GM12872 (cell line): Measurements from ENCODE around the gene NSUN3.
A peak's percentile ranks its signal among the peaks of the same experiment; 100 is the strongest.

Source experiments
- TF ChIP-seq, protein P1 (sequence below): IDR thresholded peaks from 3 replicates; pipeline ENCODE4 v1.5.1; 2011; ENCODE audit warnings: low read depth, mild to moderate bottlenecking, low read length, moderate library complexity; ENCODE audit not compliant: insufficient read depth

NSUN3 gene

DNA sequence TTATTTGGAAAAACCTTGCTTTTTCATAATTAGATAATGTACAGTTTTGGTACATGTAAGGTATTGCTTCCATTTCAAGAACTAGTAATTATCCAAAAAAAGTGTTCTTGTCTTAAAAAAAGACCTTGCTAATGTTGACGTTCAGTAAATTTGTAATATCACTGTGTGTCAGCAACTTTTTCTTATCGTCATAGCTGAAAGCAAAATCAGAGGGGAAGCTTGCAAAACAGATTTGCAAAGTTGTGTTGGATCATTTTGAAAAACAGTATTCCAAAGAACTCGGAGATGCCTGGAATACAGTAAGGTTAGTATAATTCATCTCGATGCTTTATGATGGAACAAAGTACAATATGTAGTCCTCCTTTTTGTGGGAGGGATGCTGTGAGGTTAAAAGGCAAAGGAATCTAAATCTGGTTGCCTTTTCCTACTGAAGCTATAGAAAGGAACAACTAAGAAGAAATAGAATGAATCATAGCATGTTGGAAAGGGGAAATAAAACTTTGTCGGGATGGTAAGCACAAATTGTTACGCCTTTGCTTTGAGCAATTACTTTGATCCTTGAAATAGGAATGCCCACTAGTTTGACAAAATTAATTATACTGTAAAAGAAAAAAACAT is 1.5 kb downstream of the NSUN3 start:
- TF ChIP-seq, protein P1, sequence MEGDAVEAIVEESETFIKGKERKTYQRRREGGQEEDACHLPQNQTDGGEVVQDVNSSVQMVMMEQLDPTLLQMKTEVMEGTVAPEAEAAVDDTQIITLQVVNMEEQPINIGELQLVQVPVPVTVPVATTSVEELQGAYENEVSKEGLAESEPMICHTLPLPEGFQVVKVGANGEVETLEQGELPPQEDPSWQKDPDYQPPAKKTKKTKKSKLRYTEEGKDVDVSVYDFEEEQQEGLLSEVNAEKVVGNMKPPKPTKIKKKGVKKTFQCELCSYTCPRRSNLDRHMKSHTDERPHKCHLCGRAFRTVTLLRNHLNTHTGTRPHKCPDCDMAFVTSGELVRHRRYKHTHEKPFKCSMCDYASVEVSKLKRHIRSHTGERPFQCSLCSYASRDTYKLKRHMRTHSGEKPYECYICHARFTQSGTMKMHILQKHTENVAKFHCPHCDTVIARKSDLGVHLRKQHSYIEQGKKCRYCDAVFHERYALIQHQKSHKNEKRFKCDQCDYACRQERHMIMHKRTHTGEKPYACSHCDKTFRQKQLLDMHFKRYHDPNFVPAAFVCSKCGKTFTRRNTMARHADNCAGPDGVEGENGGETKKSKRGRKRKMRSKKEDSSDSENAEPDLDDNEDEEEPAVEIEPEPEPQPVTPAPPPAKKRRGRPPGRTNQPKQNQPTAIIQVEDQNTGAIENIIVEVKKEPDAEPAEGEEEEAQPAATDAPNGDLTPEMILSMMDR = no peak

DNA sequence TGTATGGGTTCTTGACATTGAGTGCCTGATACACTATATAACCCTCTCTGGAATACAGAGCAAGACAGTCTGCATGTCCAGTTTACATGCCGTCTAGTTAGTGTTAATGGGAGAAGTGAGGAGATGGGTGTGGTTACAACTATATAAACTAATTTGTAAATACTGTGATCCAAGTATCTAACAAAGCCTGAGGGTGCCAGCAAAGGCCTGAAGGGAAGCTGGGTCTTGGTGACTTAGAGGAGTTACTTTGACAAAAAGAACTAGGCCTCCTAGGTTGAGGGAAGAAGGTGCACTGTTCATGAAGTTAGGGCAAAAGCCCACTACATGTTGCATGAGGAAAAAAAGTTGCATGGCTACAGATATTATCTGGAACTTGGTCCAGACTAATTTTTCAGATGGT is 2.3 kb downstream of the NSUN3 start:
- TF ChIP-seq, protein P1 = no peak

DNA sequence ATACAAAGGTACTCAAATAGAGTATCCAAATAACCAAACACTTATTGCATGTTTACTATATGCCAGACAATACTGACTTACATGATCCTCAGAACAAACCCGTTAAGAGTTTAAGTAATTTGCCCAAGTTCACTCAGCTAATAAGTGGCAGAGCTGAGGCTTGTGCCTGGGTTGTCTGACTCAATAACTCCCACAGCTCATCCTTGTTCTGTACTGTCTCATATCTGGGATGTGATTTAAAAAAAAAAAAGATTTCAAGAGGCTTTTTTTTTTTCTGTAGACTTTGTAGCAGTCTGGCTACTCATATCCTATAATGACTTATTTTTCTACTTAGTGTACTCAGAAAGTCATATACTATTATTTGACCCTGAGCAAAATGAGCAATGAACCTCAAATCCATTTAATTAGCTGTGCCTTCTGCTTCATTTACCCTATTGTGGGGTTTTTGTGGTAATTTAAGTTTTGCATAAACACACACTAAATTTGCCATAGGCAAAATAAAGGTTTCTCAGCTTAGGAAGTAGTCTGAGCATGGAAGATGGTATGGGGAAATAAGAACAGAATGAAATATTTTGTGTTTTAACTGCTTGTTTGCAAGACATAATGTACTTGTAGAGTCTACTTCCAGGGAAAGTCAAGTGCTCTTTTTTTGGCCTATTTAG is 3.1 kb downstream of the NSUN3 start:
- TF ChIP-seq, protein P1 = no peak

DNA sequence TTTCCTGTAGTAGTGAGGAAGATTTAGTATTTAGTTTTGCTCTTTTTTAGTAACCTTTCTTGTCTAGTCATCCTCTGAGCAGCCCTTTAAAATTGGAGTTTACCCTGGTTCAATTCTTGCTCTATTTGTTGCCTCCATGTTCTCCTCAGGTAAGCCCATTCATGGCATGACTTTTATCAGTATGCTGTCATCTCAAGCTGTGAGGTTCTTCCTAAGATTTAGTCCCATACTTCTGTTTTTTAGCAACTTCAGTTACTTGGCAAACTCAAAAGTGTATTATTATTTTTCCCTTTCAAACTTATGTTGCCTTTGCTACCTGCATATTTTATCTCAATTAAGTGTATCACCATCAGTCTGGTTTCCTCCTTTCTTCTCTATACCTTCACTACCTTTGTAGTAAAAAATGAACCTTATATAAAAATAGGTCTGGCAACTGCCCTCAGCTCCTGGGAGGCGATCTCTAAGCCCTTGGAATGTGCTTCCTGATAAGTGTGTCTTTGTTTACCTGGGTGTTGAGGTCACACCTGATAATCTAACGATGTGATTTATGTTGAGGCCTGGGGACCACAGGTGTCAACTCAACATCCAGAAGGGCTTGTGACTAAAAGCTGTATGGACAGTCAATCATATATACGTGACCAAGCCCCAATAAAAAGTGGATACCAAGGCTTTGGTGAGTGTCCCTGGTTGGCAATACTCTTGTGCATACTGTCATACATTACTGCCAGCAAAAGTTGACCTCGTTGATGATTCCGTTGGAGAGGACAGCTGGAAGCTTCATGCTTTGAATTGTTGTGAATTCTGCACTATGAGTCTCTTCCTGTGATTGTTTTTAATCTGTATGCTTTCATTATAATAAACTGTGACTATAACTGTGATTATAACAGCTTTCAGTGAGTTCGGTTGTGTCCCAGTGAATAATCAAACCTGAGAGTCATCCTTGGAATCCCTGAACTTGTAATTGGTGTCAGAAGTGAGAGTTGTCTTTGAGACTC is 3.9 kb downstream of the NSUN3 start:
- TF ChIP-seq, protein P1 = no peak

DNA sequence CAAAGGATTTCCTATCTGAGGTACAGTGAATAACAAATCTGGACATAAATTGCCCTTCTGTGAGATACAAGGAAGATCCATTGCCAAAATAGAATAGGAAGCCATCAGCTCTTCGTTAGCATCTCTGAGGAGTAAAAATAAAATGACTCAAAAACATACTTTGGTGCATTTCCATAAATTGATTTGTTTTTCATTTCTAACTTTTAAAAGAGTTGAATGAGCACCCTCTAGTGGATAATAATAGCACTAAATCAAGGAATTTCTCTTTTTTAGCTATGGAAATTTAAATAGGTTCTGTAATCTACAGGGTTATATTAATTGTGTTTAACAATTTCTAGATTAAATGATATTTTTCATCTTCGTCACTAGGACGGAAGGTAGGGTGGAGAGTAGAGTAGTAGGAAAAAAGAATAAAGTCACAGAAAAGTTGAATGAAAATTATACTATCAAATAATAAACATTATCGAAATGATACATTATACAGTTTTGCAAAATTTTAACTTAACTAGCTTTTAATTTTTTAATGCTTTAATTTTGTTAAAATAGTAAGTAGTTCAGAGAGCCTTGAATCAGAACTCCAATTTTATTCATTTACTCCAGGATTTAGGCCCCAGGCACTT is 6.4 kb downstream of the NSUN3 start:
- TF ChIP-seq, protein P1 = peak; percentile 36; the same call in 1 of the 3 replicates

DNA sequence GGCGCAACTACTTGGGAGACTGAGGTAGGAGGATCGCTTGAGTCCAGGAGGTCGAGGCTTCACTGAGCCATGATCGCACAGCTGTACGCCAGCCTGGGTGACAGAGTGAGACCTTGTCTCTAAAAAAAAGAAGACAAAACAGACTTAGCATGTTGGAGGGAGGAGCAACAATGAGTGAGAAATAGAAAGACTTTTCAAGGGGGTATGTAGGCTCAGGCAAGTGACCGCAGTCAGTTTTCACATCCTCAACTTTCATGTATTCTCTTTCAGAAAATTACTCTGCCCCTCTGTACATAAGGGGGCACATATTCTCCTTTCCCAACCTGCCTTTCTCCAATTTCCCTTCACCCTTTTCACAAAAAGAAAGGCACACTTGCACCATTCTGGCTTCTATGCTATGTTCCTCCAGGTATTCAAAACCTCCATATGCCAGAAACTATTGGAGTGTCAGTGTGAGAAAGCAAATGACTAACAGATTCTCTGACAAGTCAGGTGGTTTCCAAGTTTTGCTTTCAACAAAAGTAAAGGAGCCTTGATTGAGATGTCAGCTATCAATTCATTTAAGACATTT is 7.6 kb downstream of the NSUN3 start:
- TF ChIP-seq, protein P1 = no peak
